Dermis blood vessel endothelial cell (primary cell): ENCODE results near the gene COL1A2. TPM values are rescaled to one million over a fixed set of nuclear protein-coding genes. Genes with fewer than 3 reads are reported as not detected.

Experiments used
- DNase-seq: peaks from one replicate; pipeline ENCODE4 v3.0.0; 2010
- total RNA-seq: library from RNA; depleted of rRNA; stranded (reverse); fragments of >200 nt; gene quantifications from 2 replicates; pipeline ENCODE4 v1.2.3, GENCODE V29; 2014

Gene COL1A2
- total RNA-seq, 1 donor from 2014 or later, result 45.3 TPM

DNA sequence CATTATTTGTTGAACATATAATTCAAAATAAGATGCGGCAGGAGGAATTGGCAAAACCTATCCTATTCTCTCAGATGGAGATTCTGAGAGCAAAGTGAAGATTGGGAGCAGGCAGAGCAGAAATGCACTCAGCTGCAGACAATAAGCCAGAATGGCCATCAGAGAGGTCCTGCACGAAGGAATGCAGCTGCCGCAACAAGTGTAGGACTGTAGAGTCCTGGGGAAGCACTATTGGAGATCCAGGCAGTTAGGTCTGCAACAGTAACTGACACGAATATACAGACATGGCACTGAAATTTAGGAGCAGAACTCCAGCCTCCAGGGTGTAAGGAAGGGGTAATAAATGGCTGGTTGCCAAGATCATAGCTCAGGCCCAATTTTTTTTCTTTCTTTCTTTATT, 10.4 kb upstream of the COL1A2 start:
- no peak for DNase-seq

DNA sequence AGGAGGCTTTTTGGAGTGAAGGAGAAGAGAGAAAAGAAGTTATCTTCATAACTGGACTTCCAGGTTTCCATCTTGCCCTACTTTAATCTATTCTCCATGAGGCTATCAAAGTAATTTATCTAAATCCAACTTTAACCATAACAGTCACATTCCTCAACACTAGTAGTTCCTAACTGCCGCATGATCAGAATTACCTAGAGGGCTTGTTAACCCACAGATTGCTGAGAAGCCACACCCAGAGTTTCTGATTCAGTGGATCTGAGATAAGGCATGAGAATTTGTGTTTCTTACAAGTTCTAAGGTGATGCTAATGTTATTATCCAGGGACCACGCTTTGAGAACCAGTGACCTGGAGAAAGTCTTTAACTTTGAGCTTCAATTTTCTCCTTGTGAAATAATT, 8.3 kb upstream of the COL1A2 start:
- DNase-seq, result no peak

DNA sequence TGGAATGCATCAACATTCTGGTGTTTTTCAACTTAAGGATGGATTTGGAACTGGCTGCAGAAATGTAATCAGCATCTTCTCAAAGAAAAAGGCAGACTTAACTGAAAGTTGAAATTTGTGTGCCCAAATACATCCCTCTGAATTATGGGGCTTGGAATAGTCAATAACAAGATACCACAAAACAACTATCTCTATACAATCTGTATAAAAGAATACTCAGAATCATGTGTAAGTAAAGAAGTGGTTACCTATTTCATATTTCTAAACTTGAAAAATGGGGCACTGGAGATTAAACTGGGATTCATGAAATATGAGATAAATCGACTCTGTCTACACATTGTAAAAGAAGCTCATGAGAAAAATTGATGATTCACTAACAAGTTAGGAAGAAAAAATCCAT, 6.2 kb upstream of the COL1A2 start:
- DNase-seq, result no peak

DNA sequence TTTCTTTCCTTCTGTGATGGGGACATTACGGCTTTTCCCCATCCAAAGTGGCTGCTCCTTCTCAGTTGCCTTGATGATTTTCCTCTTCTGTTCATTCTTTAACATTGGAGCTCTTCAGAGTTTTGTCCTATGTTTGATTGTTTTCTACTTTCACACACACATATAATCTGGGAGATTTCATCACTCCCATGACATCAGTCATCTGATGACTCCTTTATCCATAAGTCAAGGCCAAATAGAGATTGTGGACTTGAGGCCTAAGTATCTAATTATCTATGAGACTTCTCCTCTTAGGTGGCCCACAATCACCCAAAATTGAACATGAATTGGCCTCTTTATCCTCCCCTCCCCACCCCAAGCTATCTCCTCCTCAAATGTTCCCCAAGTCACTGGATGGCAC, 5.3 kb upstream of the COL1A2 start:
- no peak for DNase-seq

DNA sequence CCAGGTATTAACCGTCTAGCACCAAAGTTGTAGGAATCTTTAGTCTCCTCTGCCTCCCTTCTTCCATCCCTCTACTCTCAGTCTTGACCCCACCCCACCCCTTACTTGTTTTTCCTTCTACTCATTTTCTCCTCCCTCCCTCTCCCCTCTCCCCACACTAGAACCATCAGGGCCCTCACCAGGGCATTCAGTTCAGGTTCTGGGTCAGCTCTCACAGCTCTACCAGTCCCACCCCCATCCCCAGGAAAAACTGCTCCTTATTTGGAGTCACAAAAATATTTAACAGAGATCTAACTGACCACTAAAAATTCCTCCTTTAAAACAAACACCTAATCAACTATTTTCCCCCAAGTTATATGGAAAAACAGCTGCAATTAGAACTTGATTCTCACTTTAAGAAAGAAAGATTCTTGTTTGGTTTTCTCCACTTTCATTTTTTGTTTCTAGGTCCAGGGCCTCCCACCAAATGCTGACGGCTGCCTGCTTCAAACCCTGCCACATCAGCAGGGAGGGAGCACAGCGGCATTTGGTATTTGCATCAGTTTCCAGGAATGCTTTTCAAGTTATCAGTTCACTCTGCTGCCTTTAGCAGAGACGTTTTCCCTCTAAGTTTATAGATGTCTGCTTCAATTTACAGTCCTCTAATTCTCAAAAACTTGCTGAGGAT, 2.8 kb upstream of the COL1A2 start:
- DNase-seq, result peak; percentile 8

DNA sequence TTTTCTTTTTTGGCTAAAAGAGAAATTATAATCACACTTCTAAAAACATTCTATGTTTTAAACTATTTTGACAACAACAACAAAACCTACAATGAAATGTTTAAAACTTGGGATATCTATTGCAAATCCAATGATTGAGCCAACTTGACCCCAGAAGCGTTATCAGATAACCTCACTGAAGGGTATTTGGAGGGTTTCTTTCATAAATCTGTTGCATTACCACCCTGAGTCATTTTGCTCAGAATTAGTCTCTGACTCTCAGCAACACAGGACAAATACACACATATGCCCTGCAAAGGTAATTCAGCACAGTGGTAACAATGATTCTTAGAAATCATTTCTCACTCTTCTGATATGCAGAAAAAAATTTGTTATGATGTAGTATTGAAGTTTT, 2.3 kb upstream of the COL1A2 start:
- DNase-seq, result no peak

DNA sequence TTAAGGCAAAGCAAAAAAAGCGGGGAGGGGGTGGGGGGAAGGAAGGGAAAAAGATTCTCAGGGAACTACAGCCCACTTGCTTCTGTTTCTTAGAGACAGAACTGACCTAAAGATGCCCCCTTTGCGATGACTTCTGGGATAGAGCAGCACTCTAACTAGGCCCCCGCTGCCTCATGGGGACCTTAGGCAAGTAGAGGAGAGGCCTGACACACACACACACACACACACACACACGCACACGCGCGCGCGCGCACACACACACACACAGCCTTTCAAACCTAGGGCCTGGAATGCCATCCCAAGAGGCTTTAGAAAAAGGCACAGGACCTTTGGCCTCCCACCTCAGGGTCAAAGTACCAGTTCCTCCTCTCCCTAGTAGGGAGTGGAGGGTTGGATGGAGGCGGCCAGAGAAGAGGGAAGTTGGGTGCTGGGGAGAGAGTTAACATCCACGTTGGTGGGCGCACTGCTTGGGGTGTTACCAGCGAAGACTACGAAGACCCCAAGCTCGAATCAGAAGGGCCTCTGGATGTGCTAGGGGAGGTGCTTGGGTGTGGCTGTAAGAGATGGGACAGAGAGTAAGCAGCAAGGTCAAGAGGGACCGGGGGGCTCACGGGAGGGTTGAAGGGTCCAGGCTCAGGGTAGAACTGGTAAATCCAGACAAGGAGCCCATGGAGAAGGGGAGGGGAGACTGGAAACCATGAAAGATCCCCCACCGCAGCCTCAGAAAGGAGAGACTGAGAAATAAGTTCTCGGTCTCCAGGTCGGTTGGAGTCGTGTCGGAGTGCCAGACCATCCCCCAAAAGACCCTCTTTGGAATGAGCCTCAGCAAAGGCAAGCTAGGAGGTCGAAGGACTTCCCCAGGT, 1.2 kb upstream of the COL1A2 start:
- no peak for DNase-seq

DNA sequence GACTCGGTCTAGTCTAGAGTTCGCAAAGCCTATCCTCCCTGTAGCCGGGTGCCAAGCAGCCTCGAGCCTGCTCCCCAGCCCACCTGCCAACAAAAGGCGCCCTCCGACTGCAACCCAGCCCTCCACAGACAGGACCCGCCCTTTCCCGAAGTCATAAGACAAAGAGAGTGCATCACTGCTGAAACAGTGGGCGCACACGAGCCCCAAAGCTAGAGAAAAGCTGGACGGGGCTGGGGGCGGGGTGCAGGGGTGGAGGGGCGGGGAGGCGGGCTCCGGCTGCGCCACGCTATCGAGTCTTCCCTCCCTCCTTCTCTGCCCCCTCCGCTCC, 622 bp upstream of the COL1A2 start:
- DNase-seq, result no peak

DNA sequence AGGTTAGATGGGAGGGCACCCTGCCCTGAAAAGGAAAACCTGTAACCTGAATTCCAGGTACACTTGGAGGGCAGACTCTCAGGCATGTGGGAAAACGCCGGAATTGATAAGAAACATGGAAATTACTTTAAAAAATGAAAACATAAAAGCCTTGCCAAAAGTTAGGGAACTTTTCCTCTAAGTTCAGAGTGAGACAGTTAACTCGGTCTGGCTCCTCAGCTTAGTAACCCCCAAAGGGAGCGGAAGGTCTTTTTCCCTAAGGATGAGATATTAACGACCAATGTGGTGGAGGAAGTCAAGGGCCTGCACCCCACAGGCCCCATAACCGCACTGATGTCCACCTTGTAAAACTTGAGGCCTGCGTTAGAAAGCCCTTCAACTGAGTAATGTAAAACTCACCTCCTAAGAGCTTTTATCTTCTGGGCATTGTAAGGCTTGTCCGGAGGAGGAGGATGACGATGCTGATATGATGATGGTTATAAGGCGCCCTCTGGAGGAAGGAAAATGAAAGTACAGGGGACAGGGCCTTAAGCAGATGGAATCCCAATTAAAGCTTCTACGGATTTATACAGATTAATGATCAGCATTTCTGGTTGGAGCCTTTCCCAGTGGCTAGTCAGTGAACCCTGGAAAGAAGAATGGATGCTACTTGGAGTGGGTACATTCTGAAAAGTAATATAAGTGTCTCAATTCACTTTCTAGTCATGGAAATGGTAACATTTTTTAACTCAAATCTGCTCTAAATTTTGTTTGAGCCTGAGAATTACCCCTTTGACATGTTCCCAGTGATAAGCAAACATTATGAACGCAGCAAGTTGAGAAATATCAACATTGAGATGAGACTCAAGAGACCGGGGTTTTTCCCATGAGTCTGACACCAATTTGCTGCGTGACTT, 694 bp downstream of the COL1A2 start:
- peak; percentile 89 for DNase-seq

DNA sequence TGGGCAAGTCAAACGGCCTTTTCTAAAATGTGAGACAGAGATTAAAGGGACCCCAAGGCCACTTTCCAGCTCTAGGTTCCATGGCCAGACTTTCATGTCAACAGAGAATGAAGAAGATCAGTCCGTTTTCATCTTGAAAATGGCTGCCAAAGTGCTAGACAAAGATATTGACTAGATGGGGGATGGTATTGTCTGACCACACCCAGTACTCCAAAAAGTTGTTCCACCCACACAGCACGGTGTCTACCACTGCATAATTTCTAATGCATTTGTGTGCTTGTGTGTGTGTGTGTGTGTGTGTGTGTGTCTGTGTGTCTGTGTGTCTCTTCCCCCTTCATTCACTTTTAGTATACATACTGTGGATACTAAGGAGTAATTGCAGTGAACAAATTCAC, 1.3 kb downstream of the COL1A2 start:
- DNase-seq, result no peak

DNA sequence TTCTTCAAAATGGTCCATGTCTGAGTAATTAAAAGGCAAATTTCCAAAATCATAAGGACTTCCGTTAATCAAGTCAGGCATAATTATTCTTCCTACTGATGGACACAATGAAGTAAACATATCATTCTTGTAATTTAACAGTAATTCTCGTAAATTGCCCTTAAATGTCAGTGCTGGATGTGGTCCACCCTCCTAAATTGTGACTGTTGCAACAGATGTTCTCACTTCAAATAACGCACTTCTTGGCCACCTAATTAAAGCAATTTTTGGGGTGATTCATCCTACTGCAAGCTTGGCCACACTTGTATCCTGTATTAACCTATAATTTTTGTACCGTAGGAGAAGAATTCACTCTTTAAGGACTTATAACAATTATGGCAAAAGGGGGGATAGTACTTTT, 1.9 kb downstream of the COL1A2 start:
- DNase-seq, result no peak

DNA sequence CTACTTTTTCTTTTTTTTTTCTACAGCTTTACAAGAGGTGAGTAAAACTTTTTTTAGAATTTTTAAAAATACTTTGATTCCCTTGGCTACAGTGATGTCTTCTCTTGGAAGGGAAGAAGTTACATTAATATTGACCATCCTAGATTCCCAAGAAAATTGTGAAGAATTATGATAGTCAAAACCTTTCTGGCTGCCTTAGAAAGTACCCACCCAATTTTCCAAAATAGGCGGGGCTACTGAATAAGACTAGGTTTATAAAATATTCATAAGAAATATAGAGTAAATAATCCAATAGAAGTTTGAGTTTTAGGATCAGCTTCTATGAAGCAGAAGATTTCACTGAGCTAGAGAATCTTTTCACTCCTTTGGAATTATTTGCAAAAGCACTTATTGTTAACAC, 3.0 kb downstream of the COL1A2 start:
- no peak for DNase-seq

DNA sequence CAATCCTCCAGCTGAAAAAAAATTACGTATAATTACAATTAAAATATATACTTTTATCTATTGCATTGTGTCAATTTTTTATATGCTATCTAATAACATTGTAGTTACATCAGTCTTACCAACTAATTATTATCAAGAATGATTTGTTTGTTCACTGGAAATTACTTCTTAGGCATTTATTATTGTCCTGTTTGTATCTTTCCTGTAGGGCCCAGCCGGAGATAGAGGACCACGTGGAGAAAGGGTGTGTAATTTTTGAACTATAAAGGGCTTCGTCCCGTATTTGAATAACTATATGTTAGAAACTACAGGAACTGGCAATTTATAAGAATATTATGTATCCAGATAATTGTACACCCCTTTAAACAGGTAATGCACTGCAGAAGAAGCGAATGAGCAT, 4.1 kb downstream of the COL1A2 start:
- DNase-seq, result no peak

DNA sequence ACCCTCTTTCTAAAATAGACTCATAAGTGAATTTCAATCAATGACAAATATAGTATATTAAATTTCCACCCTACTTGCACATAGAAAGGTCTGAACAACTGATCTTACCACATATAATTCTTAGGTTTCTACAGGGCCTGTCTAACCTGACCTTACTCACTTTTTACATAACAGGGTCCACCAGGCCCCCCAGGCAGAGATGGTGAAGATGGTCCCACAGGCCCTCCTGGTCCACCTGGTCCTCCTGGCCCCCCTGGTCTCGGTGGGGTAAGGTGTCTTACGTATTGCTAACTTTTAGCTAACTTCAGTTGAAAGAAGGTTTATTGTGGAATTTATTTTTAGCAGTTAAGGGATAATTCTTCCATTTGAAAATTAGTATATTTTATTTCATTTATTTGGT, 5.3 kb downstream of the COL1A2 start:
- no peak for DNase-seq

DNA sequence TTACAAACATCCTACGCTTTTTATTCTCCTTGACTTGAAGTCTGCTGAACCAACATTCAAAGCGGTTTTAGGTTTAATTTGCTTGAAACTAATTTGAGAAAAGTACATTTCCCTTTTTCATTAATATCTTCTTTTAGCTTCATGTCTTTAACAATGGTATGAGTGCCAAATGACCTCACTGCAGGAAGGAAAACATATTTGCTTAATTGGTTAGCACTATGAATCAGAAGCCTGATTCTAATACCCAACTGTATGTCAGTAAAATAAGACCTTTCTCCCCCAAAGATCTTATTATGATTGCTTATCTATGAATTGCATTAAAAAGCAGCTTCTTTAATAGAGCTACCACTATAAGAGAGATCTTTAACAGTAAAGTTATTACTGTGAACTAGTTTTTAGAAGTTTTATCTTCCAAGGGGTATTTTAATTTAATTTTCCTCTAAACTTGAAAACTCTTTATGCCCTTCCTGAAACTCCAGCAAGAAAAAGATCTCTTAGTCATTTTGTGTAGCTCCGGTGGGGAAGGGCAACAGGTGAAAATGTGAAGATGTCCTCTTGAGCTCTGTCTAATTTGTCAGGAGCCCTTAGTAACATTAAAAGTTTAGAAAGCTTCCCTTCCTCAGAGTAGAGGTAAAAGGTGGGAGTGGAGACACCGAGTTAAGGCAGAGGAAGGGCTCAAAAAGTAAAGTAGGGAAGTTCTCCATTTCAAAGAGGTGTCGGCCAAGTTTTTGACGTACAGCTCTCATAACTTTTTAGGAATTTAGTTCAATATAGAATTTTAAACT, 6.1 kb downstream of the COL1A2 start:
- DNase-seq, result peak; percentile 35

DNA sequence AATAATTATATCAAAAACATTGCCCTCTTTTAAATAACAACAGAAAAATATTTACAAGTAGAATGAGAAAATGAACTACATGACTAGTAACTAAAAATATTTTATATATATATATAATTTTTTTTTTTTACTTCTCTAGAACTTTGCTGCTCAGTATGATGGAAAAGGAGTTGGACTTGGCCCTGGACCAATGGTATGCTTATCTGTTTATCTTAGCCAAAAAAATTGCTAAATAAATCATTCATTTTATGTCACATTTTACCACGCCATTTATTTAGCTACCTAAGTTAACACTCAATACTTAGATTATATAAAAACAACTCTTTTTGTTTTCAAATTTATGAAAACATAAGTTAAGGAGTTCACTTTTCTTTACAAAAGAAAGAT, 6.7 kb downstream of the COL1A2 start:
- no peak for DNase-seq

DNA sequence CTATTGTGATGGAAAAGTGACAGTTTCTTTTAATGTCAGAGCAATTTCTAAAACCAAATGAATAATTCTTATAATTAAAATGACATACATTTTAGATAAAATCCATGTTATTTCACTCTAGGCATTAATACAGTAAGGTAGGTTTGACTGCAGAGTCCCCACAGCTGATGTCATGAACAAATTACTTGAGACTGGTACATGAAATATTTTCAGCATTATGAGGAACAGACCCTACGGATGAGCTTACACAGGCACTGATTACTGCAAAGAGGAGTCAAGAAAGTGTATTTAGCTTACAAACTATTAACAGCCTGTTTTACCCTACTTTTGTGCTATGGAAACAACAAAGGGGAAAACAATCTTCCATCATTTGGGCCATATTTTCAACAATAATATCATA, 8.9 kb downstream of the COL1A2 start:
- DNase-seq, result no peak

DNA sequence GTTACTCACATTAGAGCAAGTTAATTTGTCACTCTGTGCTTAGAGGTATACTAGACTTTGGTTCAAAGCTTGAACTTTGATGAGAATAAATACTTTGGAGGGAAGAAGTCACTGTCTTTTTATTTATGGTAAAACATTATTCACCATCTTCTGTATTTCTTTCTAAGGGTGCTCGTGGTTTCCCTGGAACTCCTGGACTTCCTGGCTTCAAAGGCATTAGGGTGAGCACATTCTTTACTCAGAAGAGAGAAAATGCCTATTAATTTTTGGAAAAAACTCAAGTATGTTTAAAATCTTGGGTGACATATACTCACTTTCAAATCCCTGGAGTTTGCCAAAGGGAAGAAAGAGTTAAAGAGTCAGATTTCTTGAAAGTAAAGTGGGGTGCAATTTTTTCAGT, 10.8 kb downstream of the COL1A2 start:
- DNase-seq, result no peak

DNA sequence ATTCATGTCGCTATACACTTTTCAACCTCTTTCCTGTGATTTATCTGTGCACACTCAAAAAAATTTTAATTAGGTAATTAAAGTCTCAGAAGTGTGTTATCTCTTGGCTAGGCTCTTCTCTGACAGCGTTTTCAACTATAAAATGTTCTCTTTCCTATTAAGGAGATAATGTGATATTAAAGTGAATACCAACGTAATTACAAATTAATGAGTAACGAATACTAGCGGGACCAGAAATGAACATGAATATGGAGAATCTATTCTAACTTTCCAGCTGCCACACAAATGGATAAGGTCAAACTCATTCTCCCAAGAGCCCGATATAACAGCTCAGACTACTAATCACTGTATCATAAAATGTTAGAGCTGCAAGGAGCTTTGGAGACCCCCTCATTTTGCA, 12.0 kb downstream of the COL1A2 start:
- no peak for DNase-seq

DNA sequence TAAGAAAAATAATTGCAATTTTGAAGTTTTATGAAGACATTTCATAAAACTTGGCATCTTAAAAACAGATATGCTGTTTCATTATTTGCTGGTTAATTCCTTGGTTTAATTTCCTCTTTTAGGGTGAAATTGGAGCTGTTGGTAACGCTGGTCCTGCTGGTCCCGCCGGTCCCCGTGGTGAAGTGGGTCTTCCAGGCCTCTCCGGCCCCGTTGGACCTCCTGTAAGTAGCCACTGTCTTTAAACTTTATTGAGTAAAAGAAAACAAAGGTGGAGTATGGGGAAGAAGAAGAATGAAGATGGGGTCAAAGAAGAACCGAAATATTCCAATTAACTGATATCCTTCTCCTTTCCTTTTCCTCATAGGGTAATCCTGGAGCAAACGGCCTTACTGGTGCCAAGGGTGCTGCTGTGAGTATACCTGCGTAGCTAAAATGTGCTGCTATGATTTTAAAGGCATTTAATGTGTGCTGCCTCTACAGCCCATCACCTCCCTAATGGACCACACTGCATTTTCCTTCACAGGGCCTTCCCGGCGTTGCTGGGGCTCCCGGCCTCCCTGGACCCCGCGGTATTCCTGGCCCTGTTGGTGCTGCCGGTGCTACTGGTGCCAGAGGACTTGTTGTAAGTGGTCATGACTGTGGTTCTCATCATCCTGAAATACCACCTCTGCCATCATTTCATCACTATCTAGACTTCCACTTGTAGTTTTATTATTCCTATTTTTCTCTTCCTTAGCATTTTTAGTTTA, 14.7 kb downstream of the COL1A2 start:
- DNase-seq, result no peak

DNA sequence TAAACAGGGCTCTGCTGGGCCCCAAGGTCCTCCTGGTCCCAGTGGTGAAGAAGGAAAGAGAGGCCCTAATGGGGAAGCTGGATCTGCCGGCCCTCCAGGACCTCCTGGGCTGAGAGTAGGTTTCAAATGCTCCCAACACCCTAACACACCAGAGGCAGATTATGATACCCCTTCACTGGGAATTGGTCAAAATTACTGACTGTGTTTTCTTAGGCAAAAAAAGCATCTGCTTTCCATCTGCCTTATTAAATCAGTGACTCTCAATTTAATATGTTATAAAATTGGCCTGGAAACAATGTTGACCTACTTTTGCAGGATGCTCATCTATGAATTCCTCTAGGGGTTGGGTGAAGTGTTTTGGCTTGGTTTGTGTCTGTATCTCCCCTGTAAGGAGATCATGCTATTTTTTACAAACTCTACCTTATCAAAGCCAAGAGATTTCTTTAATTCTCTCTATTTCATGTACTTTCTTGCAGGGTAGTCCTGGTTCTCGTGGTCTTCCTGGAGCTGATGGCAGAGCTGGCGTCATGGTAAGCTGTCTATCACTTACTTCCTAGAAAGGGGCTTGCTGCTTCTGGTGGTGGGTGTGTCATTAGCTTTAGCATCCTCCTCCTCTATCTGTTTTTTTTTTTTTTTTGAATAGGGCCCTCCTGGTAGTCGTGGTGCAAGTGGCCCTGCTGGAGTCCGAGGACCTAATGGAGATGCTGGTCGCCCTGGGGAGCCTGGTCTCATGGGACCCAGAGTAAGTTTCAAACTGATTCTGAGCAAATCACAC, 15.9 kb downstream of the COL1A2 start:
- DNase-seq, result no peak

DNA sequence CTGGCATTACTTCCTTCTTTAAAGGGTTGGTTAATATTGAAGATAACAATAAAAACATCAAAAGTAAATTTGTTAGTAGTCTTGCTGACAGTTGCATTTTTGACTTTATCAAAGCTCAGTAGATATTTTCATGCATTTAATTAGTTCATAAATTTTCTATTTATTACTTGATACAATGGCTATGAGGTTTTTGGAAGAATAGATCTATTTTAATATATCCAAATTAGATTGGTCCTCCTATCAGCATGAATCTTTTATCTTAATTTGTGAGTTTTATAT, 16.4 kb downstream of the COL1A2 start:
- DNase-seq, result no peak
